ENCODE results near the gene CYSRT1.
A peak's percentile ranks its signal among the peaks of the same experiment; 100 is the strongest.

Gene CYSRT1

GRCh38 chr9:137224830-137225694, at the start of gene CYSRT1:
CYSRT1 (plus strand) TSS chr9:137225174; CDS start chr9:137225622, 448 bp downstream.
- no peak for DNase-seq

GRCh38 chr9:137175345-137175961, 49.5 kb upstream of the CYSRT1 start:
- DNase-seq, result no peak

GRCh38 chr9:137176302-137177182, 48.4 kb upstream of the CYSRT1 start:
- peak in 1 of 2 experiments; percentile 9 for DNase-seq

GRCh38 chr9:137178201-137178938, 46.6 kb upstream of the CYSRT1 start:
- no peak for DNase-seq

GRCh38 chr9:137178939-137179630, 45.9 kb upstream of the CYSRT1 start:
- DNase-seq, result no peak

GRCh38 chr9:137179761-137180160, 45.2 kb upstream of the CYSRT1 start:
- no peak for DNase-seq

GRCh38 chr9:137180491-137180890, 44.5 kb upstream of the CYSRT1 start:
- DNase-seq, result no peak

- DNase-seq, result no peak
Measured at GRCh38 chr9:137181680-137182079, 43.3 kb upstream of the CYSRT1 start.

- DNase-seq, result no peak
Measured at GRCh38 chr9:137182836-137183235, 42.1 kb upstream of the CYSRT1 start.

- DNase-seq, result no peak
Measured at GRCh38 chr9:137183980-137184595, 40.9 kb upstream of the CYSRT1 start.

- no peak for DNase-seq
Measured at GRCh38 chr9:137184881-137185660, 39.9 kb upstream of the CYSRT1 start.

- no peak for DNase-seq
Measured at GRCh38 chr9:137185921-137186320, 39.1 kb upstream of the CYSRT1 start.

- no peak for DNase-seq
Measured at GRCh38 chr9:137186385-137186784, 38.6 kb upstream of the CYSRT1 start.

- DNase-seq, result no peak
Measured at GRCh38 chr9:137187386-137187785, 37.6 kb upstream of the CYSRT1 start.

- no peak for DNase-seq
Measured at GRCh38 chr9:137188086-137188489, 36.9 kb upstream of the CYSRT1 start.

GRCh38 chr9:137188490-137189296, 36.3 kb upstream of the CYSRT1 start, which contains the start of the genes ANAPC2 and SSNA1:
ANAPC2 (minus strand) TSS chr9:137188560; CDS start chr9:137188532, 28 bp downstream.
SSNA1 (plus strand) TSS chr9:137188676; CDS start chr9:137188727, 51 bp downstream.
- peak; percentile 86 to 87 for DNase-seq

GRCh38 chr9:137189297-137190295, 35.4 kb upstream of the CYSRT1 start:
- no peak for DNase-seq

- no peak for DNase-seq
Measured at GRCh38 chr9:137190315-137190856, 34.6 kb upstream of the CYSRT1 start.
